ENCODE measurements around the gene MAZ. TPM values are rescaled to one million over a fixed set of nuclear protein-coding genes. Genes with fewer than 3 reads are reported as not detected.

The MAZ gene
- polyA plus RNA-seq, 1 donor: 236 TPM

GRCh38 chr16:29809031-29809747 lies 2.9 kb downstream of the MAZ start:
- no peak overlapping the region for H3K27ac ChIP-seq (ENCODE audit: low read length)
- H3K27me3 ChIP-seq (ENCODE audit: control insufficient read depth, insufficient read depth, low read length): peaks cover 14% of the 10 kb centered on the region
- peaks cover 54% of the 10 kb centered on the region for H3K4me1 ChIP-seq (ENCODE audit: control insufficient read depth, insufficient read depth, low read length)
- H3K36me3 ChIP-seq (ENCODE audit: control insufficient read depth, insufficient read depth, low read length): peaks cover 22% of the 10 kb centered on the region
- H3K9me3 ChIP-seq (ENCODE audit: control insufficient read depth, low read depth, low read length): no peaks in the 10 kb centered on the region
- DNase-seq: no peak
- H3K4me3 ChIP-seq (ENCODE audit: low read length): no peak overlapping the region
- no CpG with 5 or more reads among the region's 31 CpGs for WGBS (ENCODE audit: insufficient coverage, low lambda C conversion rate)

GRCh38 chr16:29809850-29810698 lies 3.7 kb downstream of the MAZ start:
- H3K4me1 ChIP-seq (ENCODE audit: control insufficient read depth, insufficient read depth, low read length): peaks cover 48% of the 10 kb centered on the region
- DNase-seq: peak in 1 of 2 donors; percentile 14
- WGBS (ENCODE audit: insufficient coverage, low lambda C conversion rate): no CpG with 5 or more reads among the region's 23 CpGs
- H3K27me3 ChIP-seq (ENCODE audit: control insufficient read depth, insufficient read depth, low read length): peaks cover 14% of the 10 kb centered on the region
- peaks cover 22% of the 10 kb centered on the region for H3K36me3 ChIP-seq (ENCODE audit: control insufficient read depth, insufficient read depth, low read length)
- H3K4me3 ChIP-seq (ENCODE audit: low read length): no peak overlapping the region
- H3K27ac ChIP-seq (ENCODE audit: low read length): peak overlapping the region; percentile 92
- no peaks in the 10 kb centered on the region for H3K9me3 ChIP-seq (ENCODE audit: control insufficient read depth, low read depth, low read length)

GRCh38 chr16:29810699-29811169 lies 4.4 kb downstream of the MAZ start:
- Histone ChIP-seq H3K27me3 (ENCODE audit: control insufficient read depth, insufficient read depth, low read length) (peaks cover 14% of the 10 kb centered on the region), H3K4me3 (ENCODE audit: low read length) (no peak overlapping the region)

DNA sequence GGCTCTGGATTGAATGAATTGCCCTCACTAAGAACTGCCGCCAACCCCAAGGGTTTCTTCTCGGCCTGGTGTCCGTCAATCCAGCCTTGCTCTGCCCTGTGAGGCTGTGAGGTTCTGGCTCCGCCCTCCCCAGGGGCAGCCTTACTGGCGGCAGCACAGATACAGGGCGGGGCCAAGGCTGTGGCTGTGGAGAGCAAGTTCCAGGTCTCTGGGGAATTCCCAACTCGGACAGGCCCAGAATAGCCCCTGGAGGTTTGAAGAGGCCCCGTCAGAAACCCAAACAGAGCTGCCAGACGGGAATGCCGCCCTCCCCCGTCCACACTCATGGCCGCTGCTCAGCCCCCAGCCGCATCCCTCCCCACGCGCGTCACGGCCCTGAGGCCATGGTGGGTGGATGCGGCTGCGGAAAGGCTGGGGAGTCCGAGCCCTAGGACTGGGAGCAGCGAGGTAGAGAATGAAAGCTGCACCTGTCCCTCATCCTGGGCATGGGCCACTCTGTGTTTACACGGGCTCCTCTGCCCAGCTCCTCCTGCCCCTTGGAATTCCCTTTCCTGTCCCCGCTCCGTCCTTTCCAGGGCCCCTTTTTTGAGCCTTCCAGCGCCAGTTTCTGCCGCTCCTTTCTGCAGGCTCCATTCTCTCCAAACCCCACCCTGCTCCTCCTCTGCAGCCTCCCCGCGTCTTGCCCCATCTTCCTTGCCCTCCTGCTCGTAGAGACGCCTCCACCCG lies 5.0 kb downstream of the MAZ start:
- peaks cover 51% of the 10 kb centered on the region for H3K4me1 ChIP-seq (ENCODE audit: control insufficient read depth, insufficient read depth, low read length)
- WGBS (ENCODE audit: insufficient coverage, low lambda C conversion rate): no CpG with 5 or more reads among the region's 31 CpGs
- peaks cover 22% of the 10 kb centered on the region for H3K36me3 ChIP-seq (ENCODE audit: control insufficient read depth, insufficient read depth, low read length)
- DNase-seq: peak; percentile 93 to 95
- H3K27ac ChIP-seq (ENCODE audit: low read length): peak overlapping the region; percentile 92
- H3K4me3 ChIP-seq (ENCODE audit: low read length): peak overlapping the region; percentile 57
- H3K27me3 ChIP-seq (ENCODE audit: control insufficient read depth, insufficient read depth, low read length): peaks cover 14% of the 10 kb centered on the region
- no peaks in the 10 kb centered on the region for H3K9me3 ChIP-seq (ENCODE audit: control insufficient read depth, low read depth, low read length)

More at GRCh38 chr16:29810699-29811169, 4.4 kb downstream of the MAZ start:
- no peaks in the 10 kb centered on the region for H3K9me3 ChIP-seq (ENCODE audit: control insufficient read depth, low read depth, low read length)
- H3K36me3 ChIP-seq (ENCODE audit: control insufficient read depth, insufficient read depth, low read length): peaks cover 22% of the 10 kb centered on the region
- peak overlapping the region; percentile 92 for H3K27ac ChIP-seq (ENCODE audit: low read length)
- WGBS (ENCODE audit: insufficient coverage, low lambda C conversion rate): 40% methylated on average over 2 of the region's 9 CpGs
- DNase-seq: peak in 1 of 2 donors; percentile 11
- peaks cover 51% of the 10 kb centered on the region for H3K4me1 ChIP-seq (ENCODE audit: control insufficient read depth, insufficient read depth, low read length)

DNA sequence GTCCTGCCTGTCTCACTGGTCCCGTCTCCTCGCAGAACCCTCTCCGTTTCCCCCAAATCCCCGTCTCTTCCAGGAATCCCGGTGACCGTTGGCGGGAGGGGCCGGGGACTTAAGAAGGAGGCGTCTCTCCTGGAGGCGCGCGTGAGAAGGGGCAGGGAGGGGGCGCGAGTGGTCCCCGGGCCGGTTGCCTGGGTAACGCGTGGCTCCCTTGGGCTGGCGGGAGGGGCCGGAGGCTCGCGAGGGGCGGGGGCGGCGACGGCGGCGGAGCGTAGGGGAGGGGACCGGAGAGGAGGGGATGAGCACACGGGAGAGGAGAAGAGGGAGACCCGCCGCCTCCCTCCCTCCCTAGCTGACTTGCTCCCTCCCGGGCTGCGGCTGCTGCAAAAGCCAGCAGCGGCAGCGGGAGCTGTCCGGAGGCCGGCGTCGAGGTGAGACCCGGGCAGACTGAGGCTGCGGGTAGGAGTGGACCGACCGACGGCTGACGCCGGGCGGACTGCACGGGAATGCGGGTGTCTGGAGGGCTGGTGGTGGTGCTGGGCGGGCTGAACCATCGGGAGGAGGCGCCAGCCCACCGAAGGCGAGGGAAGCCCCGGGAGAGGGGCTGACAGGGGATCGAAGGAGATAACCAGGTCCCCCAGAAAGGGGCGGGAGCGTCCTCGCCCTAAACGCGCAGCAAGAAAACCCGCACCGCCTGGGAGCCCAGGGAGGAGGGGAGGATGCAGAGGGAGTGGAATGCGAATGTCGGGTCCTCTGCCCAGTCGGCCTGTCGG lies 5.8 kb downstream of the MAZ start, which contains the start of gene PRRT2:
TSS of gene PRRT2 (plus strand) at position 298 of the 770 bp plus-strand sequence. CDS start 862 bp downstream, outside the sequence.
- no peaks in the 10 kb centered on the region for H3K9me3 ChIP-seq (ENCODE audit: control insufficient read depth, low read depth, low read length)
- peaks cover 54% of the 10 kb centered on the region for H3K4me1 ChIP-seq (ENCODE audit: control insufficient read depth, insufficient read depth, low read length)
- peak within 1 kb of the TSS; percentile 57 for H3K4me3 ChIP-seq (ENCODE audit: low read length)
- DNase-seq: peak in 1 of 2 donors; percentile 61
- peaks cover 14% of the 10 kb centered on the region for H3K27me3 ChIP-seq (ENCODE audit: control insufficient read depth, insufficient read depth, low read length)
- peak within 1 kb of the TSS; percentile 92 for H3K27ac ChIP-seq (ENCODE audit: low read length)
- WGBS (ENCODE audit: insufficient coverage, low lambda C conversion rate): no CpG with 5 or more reads among the region's 69 CpGs
- peaks cover 22% of the 10 kb centered on the region for H3K36me3 ChIP-seq (ENCODE audit: control insufficient read depth, insufficient read depth, low read length)

GRCh38 chr16:29812754-29813643 lies 6.7 kb downstream of the MAZ start:
- Histone ChIP-seq H3K4me1 (ENCODE audit: control insufficient read depth, insufficient read depth, low read length) (peaks cover 56% of the 10 kb centered on the region), H3K4me3 (ENCODE audit: low read length) (peak overlapping the region; percentile 57), H3K36me3 (ENCODE audit: control insufficient read depth, insufficient read depth, low read length) (peaks cover 23% of the 10 kb centered on the region), H3K27ac (ENCODE audit: low read length) (peak overlapping the region; percentile 65), H3K9me3 (ENCODE audit: control insufficient read depth, low read depth, low read length) (no peaks in the 10 kb centered on the region), H3K27me3 (ENCODE audit: control insufficient read depth, insufficient read depth, low read length) (peaks cover 14% of the 10 kb centered on the region)
- no CpG with 5 or more reads among the region's 9 CpGs for WGBS (ENCODE audit: insufficient coverage, low lambda C conversion rate)
- DNase-seq: no peak

DNA sequence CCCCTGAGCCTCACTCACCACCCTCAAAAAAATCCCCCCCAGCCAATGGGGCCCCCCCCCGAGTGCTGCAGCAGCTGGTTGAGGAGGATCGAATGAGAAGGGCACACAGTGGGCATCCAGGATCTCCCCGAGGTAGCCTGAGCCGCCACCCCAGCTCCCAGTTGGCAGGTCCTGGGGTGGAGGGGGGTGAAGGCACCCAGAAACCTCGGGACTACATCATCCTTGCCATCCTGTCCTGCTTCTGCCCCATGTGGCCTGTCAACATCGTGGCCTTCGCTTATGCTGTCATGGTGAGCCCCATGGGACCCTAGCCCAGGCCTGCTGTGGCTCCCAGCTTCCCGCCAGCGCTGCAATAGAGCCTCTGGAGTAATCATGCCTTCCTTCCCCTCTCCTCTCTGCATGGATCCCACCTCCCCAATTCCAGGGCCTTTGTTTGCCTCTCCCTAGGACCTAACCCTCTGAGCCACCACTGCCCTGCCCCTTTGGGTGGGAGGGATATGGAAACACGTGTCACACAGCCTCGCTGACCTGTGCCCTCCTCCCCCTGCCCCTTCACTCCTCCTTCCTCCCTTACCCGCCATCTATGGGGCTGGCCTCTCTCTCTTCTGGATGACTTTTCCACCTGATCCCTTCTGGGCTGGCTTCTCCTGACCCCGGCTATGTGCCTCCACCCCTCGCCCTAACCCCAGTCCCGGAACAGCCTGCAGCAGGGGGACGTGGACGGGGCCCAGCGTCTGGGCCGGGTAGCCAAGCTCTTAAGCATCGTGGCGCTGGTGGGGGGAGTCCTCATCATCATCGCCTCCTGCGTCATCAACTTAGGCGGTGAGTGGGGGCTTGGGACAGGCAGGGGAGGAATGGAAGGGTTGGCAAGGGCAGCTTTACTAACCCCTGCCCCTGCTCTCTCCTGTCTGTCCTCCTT lies 7.6 kb downstream of the MAZ start:
- no peak overlapping the region for H3K27ac ChIP-seq (ENCODE audit: low read length)
- 100% methylated on average over 2 of the region's 24 CpGs for WGBS (ENCODE audit: insufficient coverage, low lambda C conversion rate)
- peaks cover 14% of the 10 kb centered on the region for H3K27me3 ChIP-seq (ENCODE audit: control insufficient read depth, insufficient read depth, low read length)
- no peak overlapping the region for H3K4me3 ChIP-seq (ENCODE audit: low read length)
- no peak for DNase-seq
- no peaks in the 10 kb centered on the region for H3K9me3 ChIP-seq (ENCODE audit: control insufficient read depth, low read depth, low read length)
- H3K36me3 ChIP-seq (ENCODE audit: control insufficient read depth, insufficient read depth, low read length): peaks cover 27% of the 10 kb centered on the region
- H3K4me1 ChIP-seq (ENCODE audit: control insufficient read depth, insufficient read depth, low read length): peaks cover 47% of the 10 kb centered on the region

GRCh38 chr16:29814592-29814991 lies 8.3 kb downstream of the MAZ start:
- Histone ChIP-seq H3K36me3 (ENCODE audit: control insufficient read depth, insufficient read depth, low read length) (peaks cover 27% of the 10 kb centered on the region), H3K27me3 (ENCODE audit: control insufficient read depth, insufficient read depth, low read length) (peaks cover 14% of the 10 kb centered on the region), H3K4me1 (ENCODE audit: control insufficient read depth, insufficient read depth, low read length) (peaks cover 44% of the 10 kb centered on the region), H3K27ac (ENCODE audit: low read length) (no peak overlapping the region), H3K4me3 (ENCODE audit: low read length) (no peak overlapping the region), H3K9me3 (ENCODE audit: control insufficient read depth, low read depth, low read length) (no peaks in the 10 kb centered on the region)
- no peak for DNase-seq
- WGBS (ENCODE audit: insufficient coverage, low lambda C conversion rate): no CpG with 5 or more reads among the region's 5 CpGs
